ENCODE measurements around the gene ACIN1. TPM values are rescaled to one million over a fixed set of nuclear protein-coding genes. Genes with fewer than 3 reads are reported as not detected.

The ACIN1 gene, protein sequence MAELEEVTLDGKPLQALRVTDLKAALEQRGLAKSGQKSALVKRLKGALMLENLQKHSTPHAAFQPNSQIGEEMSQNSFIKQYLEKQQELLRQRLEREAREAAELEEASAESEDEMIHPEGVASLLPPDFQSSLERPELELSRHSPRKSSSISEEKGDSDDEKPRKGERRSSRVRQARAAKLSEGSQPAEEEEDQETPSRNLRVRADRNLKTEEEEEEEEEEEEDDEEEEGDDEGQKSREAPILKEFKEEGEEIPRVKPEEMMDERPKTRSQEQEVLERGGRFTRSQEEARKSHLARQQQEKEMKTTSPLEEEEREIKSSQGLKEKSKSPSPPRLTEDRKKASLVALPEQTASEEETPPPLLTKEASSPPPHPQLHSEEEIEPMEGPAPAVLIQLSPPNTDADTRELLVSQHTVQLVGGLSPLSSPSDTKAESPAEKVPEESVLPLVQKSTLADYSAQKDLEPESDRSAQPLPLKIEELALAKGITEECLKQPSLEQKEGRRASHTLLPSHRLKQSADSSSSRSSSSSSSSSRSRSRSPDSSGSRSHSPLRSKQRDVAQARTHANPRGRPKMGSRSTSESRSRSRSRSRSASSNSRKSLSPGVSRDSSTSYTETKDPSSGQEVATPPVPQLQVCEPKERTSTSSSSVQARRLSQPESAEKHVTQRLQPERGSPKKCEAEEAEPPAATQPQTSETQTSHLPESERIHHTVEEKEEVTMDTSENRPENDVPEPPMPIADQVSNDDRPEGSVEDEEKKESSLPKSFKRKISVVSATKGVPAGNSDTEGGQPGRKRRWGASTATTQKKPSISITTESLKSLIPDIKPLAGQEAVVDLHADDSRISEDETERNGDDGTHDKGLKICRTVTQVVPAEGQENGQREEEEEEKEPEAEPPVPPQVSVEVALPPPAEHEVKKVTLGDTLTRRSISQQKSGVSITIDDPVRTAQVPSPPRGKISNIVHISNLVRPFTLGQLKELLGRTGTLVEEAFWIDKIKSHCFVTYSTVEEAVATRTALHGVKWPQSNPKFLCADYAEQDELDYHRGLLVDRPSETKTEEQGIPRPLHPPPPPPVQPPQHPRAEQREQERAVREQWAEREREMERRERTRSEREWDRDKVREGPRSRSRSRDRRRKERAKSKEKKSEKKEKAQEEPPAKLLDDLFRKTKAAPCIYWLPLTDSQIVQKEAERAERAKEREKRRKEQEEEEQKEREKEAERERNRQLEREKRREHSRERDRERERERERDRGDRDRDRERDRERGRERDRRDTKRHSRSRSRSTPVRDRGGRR
- total RNA-seq = 100 to 1,000 TPM; 132 to 139 TPM

GRCh38 chr14:23094666-23095195, at the start of gene ACIN1:
ACIN1 (minus strand) TSS chr14:23095136; CDS start chr14:23095112, 24 bp downstream.
- no peaks in the 10 kb centered on the region for H3K9me3 Mint-ChIP-seq
- no peaks in the 10 kb centered on the region for H3K27me3 Mint-ChIP-seq
- CTCF ChIA-PET = interaction anchor here (0.6 to 5.2 kb wide), 22 partner anchors 9 to 232 kb away, joined by 3 to 56 read pairs (median 5); partner anchors contain the start of genes AJUBA, CDH24 and PRMT5
- peak; percentile 86 for DNase-seq
- intact Hi-C loops (cut with micrococcal nuclease) = no loop called here
- H3K4me1 Mint-ChIP-seq (ENCODE audit: low read depth) = peaks cover 35% of the 10 kb centered on the region
- TF ChIP-seq, protein P1, sequence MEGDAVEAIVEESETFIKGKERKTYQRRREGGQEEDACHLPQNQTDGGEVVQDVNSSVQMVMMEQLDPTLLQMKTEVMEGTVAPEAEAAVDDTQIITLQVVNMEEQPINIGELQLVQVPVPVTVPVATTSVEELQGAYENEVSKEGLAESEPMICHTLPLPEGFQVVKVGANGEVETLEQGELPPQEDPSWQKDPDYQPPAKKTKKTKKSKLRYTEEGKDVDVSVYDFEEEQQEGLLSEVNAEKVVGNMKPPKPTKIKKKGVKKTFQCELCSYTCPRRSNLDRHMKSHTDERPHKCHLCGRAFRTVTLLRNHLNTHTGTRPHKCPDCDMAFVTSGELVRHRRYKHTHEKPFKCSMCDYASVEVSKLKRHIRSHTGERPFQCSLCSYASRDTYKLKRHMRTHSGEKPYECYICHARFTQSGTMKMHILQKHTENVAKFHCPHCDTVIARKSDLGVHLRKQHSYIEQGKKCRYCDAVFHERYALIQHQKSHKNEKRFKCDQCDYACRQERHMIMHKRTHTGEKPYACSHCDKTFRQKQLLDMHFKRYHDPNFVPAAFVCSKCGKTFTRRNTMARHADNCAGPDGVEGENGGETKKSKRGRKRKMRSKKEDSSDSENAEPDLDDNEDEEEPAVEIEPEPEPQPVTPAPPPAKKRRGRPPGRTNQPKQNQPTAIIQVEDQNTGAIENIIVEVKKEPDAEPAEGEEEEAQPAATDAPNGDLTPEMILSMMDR (IDR thresholded peaks at IDR 0.05) = no peak
- POLR2A ChIA-PET = interaction anchor here (0.6 to 2.7 kb wide), 18 partner anchors 9 to 506 kb away, joined by 3 to 13 read pairs (median 4); partner anchors contain the start of genes CEBPE, DAD1, PABPN1 and PPP1R3E
- peak; percentile 43 for ATAC-seq
- H3K27ac Mint-ChIP-seq = no peak within 1 kb of the TSS
- no peak within 1 kb of the TSS for H3K4me3 Mint-ChIP-seq
- H3K36me3 Mint-ChIP-seq (ENCODE audit: low read depth) = peaks cover 45% of the 10 kb centered on the region

DNA sequence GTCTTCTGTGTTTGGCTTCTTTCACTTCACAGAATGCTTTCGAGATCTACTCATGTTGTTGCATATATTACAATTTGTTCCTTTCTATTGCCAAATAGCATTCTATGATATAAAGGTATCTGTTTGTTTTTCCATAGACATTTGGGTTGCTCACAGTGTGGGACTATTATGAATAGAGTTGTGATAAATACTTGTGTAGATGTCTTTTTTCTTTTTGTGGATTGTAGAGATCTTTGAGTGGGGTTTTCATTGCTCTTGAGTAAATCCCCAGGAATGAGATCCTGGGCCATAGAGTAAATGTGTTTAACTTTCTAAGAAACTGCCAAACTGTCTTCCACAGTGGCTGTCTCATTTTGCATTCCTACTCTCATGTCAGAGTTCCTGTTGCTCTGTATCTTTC, 49.0 kb upstream of the ACIN1 start:
- ChIA-PET CTCF (interaction anchor here (1.3 kb wide), 1 partner anchor 23 kb away, joined by 5 read pairs; no protein-coding TSS in a partner anchor), POLR2A (no interaction called here)
- H3K27me3 Mint-ChIP-seq = peaks cover 3% of the 10 kb centered on the region
- no peak overlapping the region for H3K4me3 Mint-ChIP-seq
- no peak overlapping the region for H3K27ac Mint-ChIP-seq
- no peaks in the 10 kb centered on the region for H3K36me3 Mint-ChIP-seq (ENCODE audit: low read depth)
- DNase-seq (no peak), ATAC-seq (no peak)
- intact Hi-C loops (cut with micrococcal nuclease) = no loop called here
- no peaks in the 10 kb centered on the region for H3K9me3 Mint-ChIP-seq
- H3K4me1 Mint-ChIP-seq (ENCODE audit: low read depth) = no peaks in the 10 kb centered on the region
- TF ChIP-seq, protein P1 (IDR thresholded peaks at IDR 0.05) = no peak

DNA sequence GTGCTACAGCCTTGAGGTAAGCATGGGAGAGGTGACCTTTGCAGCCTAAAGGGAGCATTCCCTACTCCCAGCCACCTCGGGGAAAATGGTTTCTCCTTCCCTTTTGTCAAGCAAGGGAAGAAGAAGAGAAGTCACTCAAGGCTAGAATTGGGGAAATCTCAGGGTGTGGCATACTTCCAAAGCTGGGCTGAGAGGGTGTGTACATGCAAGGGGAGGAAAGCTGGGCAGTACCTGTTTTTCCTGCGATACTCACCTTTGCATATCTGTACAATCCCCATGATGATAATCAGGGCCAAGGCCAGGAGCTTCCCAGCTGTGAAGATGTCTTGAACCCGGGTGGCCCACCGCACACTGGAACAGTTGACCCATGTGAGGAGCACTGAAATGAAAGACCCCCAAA, 47.9 kb upstream of the ACIN1 start:
- ChIA-PET CTCF (interaction anchor here (1.3 kb wide), 1 partner anchor 22 kb away, joined by 5 read pairs; no protein-coding TSS in a partner anchor), POLR2A (interaction anchor here (0.5 kb wide), 1 partner anchor 33 kb away, joined by 3 read pairs; no protein-coding TSS in a partner anchor)
- intact Hi-C loops (cut with micrococcal nuclease) = no loop called here
- no peaks in the 10 kb centered on the region for H3K4me1 Mint-ChIP-seq (ENCODE audit: low read depth)
- no peak overlapping the region for H3K27ac Mint-ChIP-seq
- no peaks in the 10 kb centered on the region for H3K9me3 Mint-ChIP-seq
- H3K4me3 Mint-ChIP-seq = no peak overlapping the region
- H3K27me3 Mint-ChIP-seq = peaks cover 3% of the 10 kb centered on the region
- no peaks in the 10 kb centered on the region for H3K36me3 Mint-ChIP-seq (ENCODE audit: low read depth)
- ATAC-seq (no peak), DNase-seq (no peak)
- TF ChIP-seq, protein P1 (IDR thresholded peaks at IDR 0.05) = no peak

DNA sequence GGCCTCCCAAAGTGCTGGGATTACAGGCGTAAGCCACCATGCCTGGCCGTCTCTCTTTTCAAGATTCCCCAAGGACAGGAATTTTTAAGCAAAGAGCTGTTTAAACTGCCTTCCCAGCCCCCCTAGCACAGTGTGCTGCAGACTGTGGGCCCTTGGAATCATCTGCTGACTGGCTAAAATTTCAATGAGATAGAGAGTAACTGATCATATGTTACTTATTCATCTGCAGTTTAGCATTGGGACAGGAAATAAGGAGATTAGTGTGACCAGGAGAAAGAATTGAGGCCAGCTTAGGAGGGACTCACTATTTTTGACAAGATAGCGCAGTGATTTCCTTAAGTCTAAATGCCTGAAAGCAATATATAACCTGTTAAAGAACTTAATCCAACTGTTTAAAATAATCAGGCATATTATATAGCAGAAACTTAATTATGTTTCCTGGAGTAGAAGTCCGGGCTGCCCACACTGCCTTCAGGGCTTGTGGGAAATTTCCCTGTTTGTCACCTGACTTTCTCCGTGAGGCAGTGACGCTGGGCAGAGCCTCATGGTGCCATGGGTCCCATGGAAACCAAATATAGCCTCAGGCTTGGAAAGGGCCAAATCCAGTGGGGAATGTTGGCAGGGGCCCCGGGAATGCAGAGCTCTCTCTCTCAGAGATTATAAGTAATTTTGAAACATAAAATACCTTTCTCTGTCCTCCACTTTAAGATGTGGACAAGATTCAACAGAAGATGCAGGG, 46.9 kb upstream of the ACIN1 start:
- no peaks in the 10 kb centered on the region for H3K36me3 Mint-ChIP-seq (ENCODE audit: low read depth)
- ATAC-seq = no peak

More for the DNA sequence above, 46.9 kb upstream of the ACIN1 start:
- TF ChIP-seq, protein P1 (IDR thresholded peaks at IDR 0.05) = no peak
- intact Hi-C loops (cut with micrococcal nuclease) = no loop called here
- Mint-ChIP-seq H3K27me3 (no peaks in the 10 kb centered on the region), H3K27ac (no peak overlapping the region), H3K4me1 (ENCODE audit: low read depth) (no peaks in the 10 kb centered on the region), H3K4me3 (no peak overlapping the region), H3K9me3 (no peaks in the 10 kb centered on the region)
- CTCF ChIA-PET = no interaction called here
- DNase-seq = no peak
- POLR2A ChIA-PET = no interaction called here

Measured in activated CD8-positive, alpha-beta T cell treated with anti-CD3 and anti-CD28 coated beads for 36 hours (primary cell).